HG03159 (cell line): ENCODE results near the gene RSPO1.

Experiments
- ATAC-seq: cut with Tn5 transposase; IDR thresholded peaks from one replicate; pipeline ENCODE4 v1.9.1; 2021; ENCODE audit warnings: mild to moderate bottlenecking, moderate library complexity; ENCODE audit not compliant: unreplicated experiment

RSPO1 gene

DNA sequence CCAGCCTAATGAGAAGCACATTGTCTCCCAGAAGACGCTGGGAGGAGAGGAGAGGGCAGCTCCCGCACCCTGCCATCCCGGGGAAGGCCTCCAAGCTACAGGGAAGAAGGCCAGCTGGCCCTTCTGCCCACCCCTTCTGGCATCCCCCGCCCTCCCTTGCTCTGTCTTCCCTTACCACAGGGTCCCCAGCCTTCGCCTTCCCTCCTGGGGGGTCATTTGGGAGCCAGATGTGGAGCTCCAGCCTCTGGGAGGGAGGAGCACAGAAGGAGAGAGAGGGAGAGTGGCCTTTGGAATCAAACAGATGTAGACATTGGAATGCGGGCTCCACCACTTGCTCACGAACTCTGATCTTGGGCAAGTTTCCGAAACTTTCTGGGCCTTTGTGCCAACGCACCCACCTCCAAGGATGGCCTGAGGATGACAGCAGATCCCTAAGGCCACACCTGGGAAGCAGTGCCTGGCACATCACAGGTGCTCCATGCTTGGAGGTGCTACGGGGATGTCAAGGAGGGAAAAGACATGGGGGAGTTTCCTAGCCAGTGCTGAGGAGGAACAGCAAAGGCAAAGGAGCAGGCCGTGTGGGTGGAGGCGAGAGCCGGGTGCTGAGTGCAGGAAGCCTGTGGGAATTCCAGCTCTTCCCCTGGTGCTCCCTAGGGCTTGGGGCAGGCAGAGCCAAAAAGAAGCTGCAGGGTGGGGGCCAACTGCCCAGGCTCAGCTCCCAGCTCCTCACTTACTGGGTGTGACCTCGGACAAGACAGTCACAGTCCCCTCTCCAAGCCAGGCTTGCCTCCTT lies 23.1 kb upstream of the RSPO1 start:
- no peak for ATAC-seq

DNA sequence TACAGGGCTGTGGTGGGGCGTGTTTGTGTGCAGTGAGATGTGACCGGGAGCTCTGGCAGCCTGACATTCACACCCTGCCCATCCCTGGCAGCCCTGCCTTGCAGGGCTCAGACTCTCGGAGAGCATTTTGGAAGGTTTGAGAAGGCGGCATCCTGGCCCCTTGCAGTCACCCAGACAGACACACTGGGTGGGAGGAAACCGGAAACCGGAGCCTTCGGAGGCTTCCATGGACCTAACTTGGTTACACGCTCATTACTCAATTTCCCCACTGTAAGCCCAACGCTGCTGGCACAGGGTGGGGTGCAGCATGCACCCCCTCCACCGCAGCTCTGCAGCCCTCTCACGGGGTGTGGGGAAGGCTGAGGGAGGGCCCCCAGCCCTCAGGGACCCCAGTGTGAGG lies 22.2 kb upstream of the RSPO1 start:
- ATAC-seq = no peak

DNA sequence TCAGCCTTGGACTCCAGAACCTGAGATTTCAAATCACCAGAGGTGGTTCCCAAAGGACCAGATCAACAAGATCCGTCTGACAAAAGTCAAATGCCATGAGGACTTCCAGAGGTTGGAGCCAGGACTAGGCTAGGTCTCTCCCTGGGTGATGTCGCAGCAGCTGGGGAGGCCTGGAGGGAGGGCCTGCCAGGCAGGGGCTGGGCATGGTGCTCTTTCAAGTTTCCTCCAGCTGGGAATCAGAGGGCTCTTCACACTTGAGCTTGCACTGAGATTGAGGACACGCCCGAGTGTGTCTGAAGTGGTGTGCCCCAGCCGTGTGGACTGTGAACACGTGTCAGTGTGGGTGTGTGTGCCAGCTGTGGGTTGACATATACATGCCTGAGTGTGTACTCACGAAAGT lies 21.3 kb upstream of the RSPO1 start:
- ATAC-seq = no peak

DNA sequence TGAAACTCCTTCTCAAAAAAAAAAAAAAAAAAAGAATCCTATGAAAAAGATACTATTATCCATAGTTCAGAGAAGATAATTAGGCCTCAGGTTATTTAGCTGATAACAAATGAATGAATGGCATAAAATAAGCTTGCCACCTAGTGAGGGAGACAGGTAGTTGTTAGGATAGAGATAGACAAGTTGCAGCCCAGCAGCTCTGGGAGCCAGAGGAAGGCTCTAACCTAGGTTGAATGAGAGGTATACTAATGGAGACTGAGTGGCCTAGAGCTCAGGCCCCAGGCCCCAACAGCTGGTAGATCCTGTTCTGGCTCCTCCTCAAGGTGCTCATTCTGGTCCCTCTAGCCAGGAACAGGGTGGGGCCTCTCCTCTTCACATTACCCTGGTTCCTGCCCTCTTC lies 20.6 kb upstream of the RSPO1 start:
- ATAC-seq = no peak

DNA sequence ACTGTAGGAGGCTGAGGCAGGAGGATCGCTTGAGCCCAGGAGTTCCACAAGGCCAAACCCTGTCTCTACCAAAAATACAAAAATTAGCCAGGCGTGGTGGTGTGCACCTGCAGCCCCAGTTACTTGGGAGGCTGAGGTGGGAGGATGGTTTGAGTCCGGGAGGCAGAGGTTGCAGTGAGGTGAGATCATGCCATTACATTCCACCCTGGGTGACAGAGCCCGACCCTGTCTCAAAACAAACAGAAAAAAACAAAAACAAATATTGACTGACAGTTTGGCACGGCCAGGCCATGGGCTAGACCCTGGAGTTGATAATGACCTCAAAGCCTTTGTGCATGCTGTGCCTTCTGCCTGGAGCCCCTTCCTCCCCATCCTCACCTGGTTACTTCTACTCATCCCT lies 19.2 kb upstream of the RSPO1 start:
- no peak for ATAC-seq

DNA sequence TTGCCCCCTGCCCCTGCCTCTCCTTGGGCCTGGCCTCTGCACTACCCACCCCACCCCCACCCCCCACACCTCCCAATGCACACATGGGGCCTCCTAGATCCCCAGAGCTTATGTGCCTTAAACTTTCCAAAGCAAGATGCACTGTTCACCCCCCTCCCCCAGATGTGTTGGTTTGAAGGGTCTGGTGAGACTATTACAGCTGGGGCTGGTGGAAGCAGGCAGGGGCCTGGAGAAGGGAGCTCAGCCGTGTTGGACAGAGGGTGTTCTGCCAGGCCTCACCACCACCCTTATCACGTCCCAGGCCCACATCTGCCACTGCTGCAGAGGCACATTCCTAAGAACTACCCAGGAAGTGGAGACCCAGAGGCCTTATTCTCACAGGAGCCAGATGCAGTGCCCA lies 18.3 kb upstream of the RSPO1 start:
- ATAC-seq = no peak

DNA sequence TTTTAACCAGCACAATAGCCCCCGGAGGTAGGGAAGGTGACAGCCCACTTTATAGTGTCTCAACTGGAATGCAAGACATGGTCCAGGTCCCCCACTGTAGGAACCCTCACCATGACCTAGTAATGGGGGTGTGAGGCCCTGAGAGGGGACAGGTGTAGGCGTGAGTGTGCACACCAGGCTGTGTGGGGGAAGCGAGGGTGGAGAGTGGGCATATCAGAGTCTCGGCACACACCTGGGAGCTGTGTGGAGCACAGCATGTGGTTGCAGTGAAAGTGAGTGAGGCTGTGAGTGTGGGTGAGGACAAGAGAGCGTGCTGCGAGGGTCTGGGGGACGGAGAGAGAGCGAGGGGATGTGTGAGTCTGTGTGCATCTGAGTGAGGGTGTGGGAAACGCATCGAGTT lies 17.1 kb upstream of the RSPO1 start:
- ATAC-seq = no peak

DNA sequence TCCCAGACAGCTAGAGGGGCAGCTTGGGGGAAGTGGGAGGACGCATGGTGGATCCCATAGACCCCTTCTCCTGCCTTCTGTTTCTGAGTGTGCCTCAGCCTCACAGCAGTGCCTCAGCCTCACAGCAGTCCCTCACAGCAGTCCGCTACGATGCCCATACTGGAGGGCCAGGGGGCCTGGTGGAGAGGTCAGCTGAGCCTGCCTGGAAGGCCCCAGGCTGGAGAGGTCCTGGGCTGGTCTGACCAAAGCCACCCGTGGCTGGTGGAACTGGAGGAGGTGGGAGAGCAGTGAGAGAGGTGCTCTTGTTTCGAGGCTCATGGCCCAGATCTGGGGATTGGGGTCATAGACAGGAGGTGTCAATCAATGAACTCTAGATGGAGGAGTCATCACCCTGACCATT lies 16.0 kb upstream of the RSPO1 start:
- ATAC-seq = no peak

DNA sequence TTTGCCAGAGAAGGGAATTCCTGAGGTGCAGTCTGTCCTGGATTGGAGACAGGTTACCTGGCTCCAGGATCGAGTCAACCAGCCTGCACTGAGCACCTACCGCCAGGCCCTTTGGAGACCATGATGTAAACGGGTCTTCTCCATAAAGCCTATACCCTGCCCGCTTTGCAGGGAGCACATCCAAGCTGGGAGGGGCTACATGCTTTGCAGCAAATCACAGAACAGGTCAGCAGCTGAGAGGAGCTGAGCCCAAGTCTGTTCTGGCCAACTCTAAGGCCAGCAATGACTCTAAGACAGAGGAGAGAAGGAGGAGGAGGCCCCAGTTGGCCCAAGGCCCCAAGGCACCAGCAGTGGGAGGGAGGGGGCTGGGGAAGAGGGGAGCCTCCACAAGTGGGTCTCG lies 15.5 kb upstream of the RSPO1 start:
- no peak for ATAC-seq

DNA sequence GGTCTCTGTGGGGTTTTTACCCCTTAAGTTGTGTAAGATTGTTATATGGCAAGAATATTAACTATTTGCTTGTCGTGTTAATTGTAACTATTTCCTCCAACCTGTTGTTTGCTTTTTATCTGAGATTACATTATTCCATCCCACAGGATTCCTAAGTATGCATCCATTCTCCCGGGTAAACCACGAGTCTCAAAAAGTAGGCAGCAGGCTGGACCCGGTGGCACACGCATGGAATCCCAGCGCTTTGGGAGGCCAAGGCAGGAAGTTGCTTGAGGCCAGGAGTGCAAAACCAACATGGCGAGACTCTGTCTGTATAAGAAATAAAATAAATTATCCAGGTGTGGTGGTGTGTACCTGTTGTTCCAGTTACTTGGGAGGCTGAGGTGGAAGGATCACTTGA lies 12.6 kb upstream of the RSPO1 start:
- no peak for ATAC-seq

DNA sequence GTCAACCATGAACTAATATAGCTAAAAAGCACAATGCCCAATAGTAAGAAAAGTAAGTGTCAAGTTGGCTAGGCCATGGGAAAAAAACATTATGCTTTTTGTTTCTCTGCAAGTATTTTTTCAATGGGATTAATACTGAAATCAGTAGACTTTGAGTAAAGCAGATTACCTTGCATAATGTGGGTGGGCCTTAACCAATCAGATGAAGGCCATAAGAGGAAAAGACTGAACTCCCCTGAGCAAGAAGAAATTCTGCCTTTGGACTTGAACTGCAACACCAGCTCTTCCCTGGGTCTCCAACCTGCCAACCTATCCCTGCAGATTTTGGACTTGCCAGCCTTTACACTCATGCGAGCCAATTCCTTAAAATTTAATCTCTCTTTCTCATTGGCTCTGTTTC lies 6.4 kb upstream of the RSPO1 start:
- ATAC-seq = no peak

DNA sequence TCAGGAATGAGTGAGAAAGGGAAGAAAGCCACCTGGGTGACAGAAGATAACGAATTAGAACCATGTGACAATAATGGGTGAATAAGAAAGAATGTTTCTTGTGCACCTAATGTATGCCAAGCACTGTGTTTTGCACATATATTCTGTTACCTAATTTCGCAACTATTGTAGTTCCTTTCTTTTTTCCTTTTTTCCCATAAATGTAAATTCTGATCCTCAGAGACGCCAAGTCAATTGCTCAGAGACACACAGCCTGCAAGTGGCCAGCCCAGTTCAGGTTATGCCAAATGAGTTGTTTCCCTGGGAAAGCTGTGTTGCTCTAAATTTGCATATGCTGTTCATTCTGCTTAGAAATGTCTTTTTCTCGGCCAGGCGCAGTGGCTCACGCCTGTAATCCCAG lies 1.7 kb upstream of the RSPO1 start:
- ATAC-seq = no peak

DNA sequence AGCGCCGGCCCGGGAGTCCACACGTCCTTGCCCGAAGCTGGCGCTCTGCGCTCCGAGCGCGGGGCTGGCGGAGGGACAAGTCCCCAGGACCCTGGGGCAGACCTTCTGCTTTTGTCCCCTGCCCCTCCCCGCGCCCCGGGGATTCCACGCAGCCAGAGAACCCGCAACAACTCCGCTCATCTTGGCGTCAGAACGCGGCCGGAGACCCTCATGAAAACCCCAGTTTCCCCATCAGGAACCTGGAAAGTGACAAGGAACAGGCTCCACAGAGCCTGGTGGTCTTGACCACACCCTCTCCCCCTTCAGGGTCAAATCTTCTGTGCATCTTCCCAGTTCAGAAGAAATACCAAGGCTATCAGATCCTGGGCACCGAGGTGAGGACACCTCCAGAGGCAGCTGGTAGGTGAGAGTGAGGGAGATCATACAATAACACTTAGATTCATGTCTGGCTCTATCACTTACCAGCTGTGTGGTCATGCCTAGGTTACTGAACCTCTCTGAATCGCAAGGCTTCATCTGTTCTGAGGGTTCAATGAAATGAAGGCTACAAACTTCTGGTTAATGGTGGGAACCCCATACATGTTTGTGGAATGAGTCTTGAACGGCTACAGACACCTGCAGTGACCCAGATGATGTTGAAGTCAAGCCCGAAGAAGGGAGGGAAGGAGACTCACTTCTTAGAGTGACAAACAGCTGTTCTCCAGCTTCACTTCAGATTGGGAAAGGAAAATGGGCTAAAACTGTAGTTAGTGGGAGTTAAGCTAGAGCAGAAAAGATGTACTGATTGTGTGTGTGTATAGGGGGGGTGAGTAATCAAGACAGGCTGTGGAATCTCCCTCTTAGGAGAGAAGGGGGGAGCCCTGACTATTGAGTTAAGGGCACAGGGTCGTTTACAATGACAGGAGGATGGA lies 555 bp upstream of the RSPO1 start:
- no peak for ATAC-seq

DNA sequence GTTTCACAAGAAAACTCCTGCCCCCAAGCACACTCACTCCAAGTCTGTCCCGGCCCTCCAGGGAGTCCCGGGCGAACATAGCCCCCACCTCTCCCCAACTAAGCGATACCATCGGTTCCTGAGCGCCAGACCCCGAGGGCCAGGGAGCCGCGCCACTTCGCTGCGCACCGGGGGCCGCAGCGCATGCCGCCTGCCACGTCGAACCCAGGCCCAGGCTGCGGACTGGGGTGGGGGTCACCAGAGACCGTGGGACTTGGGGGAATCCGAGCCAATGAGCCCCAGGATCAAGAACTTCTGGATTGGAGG lies 801 bp downstream of the RSPO1 start:
- no peak for ATAC-seq

DNA sequence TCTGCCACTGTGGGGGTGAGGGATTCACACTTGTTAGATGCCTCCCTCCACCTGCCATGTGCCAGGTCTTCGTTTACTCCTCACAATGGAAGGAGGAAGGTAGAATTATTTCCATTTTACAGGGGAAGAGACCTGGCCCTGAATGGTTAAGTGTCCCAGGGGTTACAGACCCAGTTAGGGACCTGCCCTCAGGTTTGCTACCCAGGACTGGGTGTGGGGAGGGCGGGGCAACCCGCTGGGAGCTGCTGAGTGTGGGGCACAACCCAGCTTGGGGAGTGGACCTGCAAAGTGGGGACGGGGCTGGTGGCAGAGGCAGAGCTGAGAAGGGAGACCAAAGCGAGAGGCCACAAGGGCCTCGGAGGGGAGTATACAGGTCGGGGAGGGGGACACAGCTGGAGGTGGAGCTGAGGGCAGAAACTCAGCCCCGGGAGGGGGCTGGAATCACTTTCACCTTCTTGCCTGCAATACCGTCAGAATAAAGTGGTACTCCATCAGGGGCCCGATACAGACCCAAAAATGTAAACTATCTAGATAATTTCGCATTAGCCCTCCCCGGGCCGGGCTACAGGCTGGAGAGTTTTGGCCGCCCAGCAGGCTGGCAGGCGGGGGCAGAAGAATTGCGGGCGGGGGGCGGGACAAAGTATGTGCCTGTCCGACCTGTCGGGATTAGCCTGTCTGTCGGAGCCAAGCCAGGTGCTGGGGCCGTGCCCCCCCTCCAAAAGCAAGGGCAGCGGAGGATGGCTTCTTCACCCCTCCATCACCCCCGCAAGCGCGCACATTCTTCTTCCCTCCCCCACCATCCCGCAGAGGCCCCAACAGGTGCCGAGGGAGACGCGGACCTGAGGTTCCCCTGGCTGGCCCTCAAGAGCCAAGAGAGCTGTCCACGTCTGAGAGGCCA lies 1.4 kb downstream of the RSPO1 start:
- no peak for ATAC-seq

DNA sequence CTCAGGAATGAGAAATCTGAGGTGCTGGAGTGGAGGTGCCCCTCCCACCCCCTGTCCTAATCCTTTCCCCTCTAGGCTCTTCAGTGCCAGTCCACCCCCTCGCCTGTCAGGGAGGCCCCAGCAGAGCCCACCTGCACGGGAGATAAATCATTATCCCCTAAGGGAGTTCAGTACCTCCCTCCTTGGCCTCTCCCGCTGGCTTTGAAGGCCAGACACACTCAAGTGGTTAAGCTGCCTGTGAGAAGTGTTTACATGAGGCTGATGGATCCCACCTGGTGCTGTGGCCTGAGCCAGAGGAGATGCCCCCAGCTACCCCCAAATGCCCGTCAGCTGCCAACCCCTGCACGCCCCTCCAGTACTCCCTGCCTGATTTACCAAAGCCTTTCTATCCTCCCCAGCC lies 3.7 kb downstream of the RSPO1 start:
- ATAC-seq = no peak

DNA sequence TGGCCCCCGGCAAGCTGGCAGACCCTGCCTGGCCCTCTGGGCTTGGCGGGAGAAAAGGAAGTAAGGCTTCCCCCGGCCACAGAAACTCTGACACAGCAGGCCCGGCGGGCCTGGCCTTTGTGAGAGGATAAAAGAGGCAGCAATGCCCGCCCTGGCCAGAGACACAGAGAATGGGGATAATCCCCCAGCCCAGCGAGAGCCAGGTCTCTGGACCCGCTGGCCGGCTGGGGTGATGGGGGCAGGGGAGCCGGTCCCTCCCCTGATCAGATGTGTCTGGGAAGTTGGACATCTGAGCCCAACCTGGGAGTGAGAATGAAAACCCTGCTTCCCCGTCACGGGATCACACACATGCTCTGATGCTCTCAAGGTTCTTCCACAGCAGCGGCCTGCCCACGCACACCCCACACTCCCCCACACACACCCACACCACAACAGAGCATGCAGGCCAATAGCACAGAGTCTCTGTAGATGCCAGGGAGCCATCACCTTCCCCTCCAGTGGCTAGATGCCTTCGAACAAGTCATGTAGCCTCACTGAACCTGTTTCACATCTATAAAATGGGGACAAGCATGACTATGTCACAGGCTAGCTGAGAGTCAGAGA lies 4.2 kb downstream of the RSPO1 start:
- ATAC-seq = no peak

DNA sequence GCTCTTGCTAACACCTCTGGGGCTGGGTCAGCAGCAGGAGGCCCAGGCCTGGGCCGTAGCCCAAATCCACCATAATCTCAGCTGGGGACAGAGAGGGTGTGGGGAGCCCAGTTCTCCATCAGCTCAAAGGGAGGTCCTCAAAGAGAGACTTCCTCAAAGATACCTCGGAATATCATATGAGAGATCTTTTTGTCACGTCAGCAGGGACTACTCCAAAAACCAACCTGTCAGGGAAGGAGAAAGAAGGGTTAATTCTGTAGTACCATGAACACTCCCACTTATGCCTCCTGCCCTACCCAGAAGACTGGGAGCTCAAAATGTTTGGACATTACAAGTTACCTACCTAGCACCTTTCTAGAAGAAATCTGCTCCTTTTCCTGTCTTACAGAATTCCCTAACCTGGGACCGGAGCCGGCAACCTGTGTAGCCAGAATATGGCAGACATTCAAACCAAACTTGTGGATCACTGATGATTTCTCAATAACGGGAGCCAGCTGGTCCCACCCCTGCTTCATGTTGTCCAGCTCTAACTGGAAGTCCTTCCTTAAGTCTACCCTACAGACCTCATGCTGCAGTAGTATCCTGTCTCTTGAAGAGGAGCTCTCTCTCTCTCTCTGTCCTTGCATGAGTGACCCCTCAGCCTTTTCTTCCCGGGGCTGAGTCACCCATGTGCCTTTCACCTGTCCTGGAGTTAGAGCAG lies 4.8 kb downstream of the RSPO1 start:
- no peak for ATAC-seq

DNA sequence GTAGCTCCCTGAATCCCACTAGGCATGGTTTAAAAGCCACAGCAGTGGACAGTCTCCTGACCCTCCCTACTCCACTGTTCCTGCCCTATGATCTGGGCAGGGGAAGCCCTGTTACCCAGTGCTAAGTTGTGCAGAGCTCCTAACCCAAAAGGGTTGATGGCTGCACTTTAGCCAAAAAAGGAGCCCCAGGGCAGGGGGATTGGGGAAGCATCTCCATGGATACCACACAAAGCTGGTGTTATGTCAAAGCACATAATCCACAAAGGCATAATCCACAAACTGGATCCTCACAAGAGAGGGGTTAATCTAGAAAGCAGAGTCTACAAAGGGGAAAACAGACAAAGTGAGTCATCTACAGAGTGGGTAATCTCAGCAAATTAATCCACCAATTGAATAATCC lies 5.7 kb downstream of the RSPO1 start:
- no peak for ATAC-seq

DNA sequence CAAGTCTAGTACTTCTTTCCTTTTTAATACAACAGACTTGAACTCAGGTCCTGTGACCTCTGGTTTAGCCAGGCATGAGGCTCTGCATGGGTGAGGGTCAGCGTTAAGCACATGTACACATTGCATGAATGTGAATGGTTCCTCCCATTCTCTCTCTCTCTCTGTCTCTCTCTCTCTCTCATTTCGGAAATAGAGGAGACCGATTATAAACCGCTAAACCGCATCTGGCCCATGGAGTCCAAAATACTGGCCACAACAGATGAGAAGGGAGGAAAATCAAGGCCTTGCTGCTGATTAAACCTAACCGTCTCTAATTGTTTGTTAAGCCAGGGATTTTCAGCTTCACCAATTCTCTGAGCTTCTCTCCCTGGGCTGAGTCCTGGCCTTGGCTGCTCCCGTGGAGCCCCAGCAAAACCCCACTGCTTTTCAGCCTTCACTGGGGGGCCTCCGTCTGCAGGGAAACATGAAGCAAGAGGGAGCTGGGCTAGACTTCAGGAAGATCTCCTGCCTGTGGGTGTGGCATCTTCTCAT lies 6.6 kb downstream of the RSPO1 start:
- ATAC-seq = no peak
